Progenitor cell of endocrine pancreas (in vitro differentiated cells): ENCODE measurements around the gene MMP26. TPM values are rescaled to one million over a fixed set of nuclear protein-coding genes. Genes with fewer than 3 reads are reported as not detected.
"Not testable (repeated sequence)": the region's sequence is repeated elsewhere in the genome, so short reads cannot be mapped to it uniquely, and the experiment has no call there.

Experiments
- DNase-seq: peaks from one replicate; pipeline ENCODE4 v3.0.0; 2021; ENCODE audit warnings: low spot score; ENCODE audit not compliant: unreplicated experiment
- H3K27ac Mint-ChIP-seq: 2 replicates; pipeline ENCODE4 v1.8.0; 2021; ENCODE audit warnings: mild to moderate bottlenecking, moderate library complexity, mixed read lengths
- H3K27me3 Mint-ChIP-seq: 2 replicates; pipeline ENCODE4 v1.8.0; 2021; ENCODE audit warnings: mixed read lengths
- H3K36me3 Mint-ChIP-seq: 2 replicates; pipeline ENCODE4 v1.8.0; 2022; ENCODE audit warnings: mixed read lengths; ENCODE audit not compliant: insufficient read depth
- H3K4me1 Mint-ChIP-seq: 2 replicates; pipeline ENCODE4 v1.8.0; 2021; ENCODE audit warnings: low read depth, mixed read lengths
- H3K4me3 Mint-ChIP-seq: 2 replicates; pipeline ENCODE4 v1.8.0; 2021; ENCODE audit warnings: low read depth, mild to moderate bottlenecking, moderate library complexity, mixed read lengths
- H3K9me3 Mint-ChIP-seq: 2 replicates; pipeline ENCODE4 v1.8.0; 2021; ENCODE audit warnings: low read depth, mixed read lengths
- total RNA-seq: library from RNA; stranded (reverse); gene quantifications from 2 replicates; pipeline ENCODE4 v1.2.1, GENCODE V29; 2021
- TF ChIP-seq, protein P1 (sequence below): fragments of 200-600 bp; sonication (generic); IDR thresholded peaks from one replicate; pipeline ENCODE4 v1.5.0; 2021; ENCODE audit warnings: antibody characterized with exemption, mild to moderate bottlenecking; ENCODE audit not compliant: unreplicated experiment

Gene MMP26
- total RNA-seq, 1 donor from 2014 or later: not detected

DNA sequence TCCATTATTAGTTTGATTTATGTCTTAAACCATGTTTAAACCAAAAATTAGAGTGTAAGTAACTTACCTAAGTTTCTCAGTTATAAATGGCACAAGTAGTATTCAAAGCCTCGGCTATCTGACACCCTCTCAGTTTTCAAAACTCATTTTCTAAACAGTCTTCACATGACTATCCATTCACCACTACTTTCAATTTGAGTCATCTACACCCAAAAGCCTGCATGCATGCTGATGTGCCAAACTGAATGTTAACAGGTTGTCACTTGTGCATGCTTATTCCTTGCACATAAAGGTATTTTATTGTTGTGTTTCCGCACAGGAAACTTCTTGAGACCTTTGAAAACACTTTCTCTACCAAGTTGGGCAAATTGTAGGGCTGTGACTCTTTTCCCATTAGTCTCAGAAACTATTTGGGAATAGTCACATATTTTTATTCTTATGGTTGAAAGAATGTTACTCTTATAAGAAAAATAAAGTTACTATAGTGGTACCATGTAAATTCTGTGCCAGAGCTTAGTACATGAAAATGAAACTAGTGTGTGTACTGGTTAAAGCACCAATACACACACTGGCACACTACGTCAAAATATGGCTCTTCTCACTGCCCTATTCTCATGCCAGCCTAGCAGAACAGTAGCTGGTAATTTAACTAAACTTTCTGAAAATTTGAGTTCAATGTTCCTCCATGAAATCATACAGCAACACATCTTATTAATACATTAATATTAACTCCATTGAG, 4.7 kb upstream of the MMP26 start:
- H3K9me3 Mint-ChIP-seq: no peaks in the 10 kb centered on the region
- peaks cover 19% of the 10 kb centered on the region for H3K4me1 Mint-ChIP-seq
- no peak overlapping the region for H3K4me3 Mint-ChIP-seq
- TF ChIP-seq, protein P1, sequence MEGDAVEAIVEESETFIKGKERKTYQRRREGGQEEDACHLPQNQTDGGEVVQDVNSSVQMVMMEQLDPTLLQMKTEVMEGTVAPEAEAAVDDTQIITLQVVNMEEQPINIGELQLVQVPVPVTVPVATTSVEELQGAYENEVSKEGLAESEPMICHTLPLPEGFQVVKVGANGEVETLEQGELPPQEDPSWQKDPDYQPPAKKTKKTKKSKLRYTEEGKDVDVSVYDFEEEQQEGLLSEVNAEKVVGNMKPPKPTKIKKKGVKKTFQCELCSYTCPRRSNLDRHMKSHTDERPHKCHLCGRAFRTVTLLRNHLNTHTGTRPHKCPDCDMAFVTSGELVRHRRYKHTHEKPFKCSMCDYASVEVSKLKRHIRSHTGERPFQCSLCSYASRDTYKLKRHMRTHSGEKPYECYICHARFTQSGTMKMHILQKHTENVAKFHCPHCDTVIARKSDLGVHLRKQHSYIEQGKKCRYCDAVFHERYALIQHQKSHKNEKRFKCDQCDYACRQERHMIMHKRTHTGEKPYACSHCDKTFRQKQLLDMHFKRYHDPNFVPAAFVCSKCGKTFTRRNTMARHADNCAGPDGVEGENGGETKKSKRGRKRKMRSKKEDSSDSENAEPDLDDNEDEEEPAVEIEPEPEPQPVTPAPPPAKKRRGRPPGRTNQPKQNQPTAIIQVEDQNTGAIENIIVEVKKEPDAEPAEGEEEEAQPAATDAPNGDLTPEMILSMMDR: no peak
- no peak overlapping the region for H3K27ac Mint-ChIP-seq
- H3K27me3 Mint-ChIP-seq: no peaks in the 10 kb centered on the region
- no peak for DNase-seq
- no peaks in the 10 kb centered on the region for H3K36me3 Mint-ChIP-seq

DNA sequence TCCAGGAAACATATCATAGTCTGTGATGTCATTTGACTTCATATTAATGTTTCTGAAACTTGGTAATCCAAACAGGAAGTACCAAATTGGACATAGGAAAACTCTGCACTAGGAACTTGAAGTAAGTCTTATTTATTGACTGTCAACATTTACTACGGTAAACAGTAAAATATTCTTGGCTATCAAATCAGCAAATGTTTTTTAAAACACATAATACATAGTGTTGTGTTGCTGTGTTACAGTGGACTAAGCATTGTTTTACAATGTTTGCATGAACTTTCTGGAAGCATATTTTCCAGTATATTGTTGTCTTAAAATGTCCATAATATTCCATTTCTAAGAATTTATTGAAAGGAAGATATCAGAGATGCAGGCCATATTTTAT, 4.2 kb upstream of the MMP26 start:
- TF ChIP-seq, protein P1: no peak
- H3K4me1 Mint-ChIP-seq: peaks cover 24% of the 10 kb centered on the region
- H3K27me3 Mint-ChIP-seq: no peaks in the 10 kb centered on the region
- no peaks in the 10 kb centered on the region for H3K9me3 Mint-ChIP-seq
- no peak for DNase-seq
- H3K36me3 Mint-ChIP-seq: no peaks in the 10 kb centered on the region
- no peak overlapping the region for H3K4me3 Mint-ChIP-seq
- H3K27ac Mint-ChIP-seq: no peak overlapping the region

DNA sequence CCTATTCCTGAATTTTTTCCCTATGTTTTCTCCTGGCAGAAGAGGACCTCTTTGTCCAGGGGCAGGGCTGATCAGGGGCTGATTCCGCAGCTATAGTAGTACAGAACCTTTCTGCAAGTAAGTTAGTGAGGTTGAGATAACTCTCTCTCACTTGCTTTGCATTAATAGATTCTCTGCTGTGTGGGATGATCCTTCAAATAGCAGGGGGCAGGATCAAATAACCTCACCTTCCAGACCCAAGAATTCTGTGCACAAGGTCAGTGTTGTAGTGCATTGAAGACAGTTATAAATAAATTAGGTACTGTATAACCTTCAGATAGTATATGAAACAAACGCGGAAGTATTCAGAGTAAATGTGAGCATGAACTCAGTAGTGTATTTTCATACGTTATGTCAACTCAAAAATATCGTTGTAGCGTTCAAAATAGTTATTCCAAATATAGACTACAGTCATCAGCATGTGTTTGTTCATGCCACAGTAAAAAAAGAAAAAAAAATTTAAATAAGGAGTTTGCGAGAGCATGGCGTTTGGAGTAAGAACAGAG, 278 bp downstream of the MMP26 start:
- DNase-seq: no peak
- no peaks in the 10 kb centered on the region for H3K27me3 Mint-ChIP-seq
- no peak overlapping the region for H3K4me3 Mint-ChIP-seq

DNA sequence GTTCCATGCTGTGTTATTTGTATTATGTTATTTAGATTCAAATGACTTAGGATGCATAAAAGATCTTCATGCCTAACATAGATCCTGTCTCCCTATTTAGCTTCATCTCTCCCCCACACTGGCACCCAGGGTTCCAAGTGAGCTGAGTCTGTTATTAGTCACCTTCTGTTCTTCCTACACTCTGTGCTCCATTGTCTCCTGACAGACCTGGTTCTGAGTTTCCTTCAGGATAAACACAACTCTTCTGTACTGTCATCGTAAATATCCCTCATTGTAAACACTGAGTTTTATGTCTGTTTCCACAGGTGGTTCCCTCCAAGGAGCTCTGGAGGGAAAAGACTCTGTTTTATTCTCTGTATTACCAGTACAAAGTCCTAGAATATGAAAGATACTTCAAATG, 8.7 kb downstream of the MMP26 start:
- Mint-ChIP-seq H3K9me3 (no peaks in the 10 kb centered on the region), H3K4me3 (no peak overlapping the region), H3K4me1 (no peaks in the 10 kb centered on the region), H3K27me3 (peaks cover 3% of the 10 kb centered on the region), H3K27ac (no peak overlapping the region), H3K36me3 (no peaks in the 10 kb centered on the region)
- TF ChIP-seq, protein P1: no peak
- no peak for DNase-seq

More for the DNA sequence above, 278 bp downstream of the MMP26 start:
- TF ChIP-seq, protein P1: no peak
- H3K27ac Mint-ChIP-seq: peak overlapping the region; percentile 85
- H3K36me3 Mint-ChIP-seq: no peaks in the 10 kb centered on the region
- peaks cover 24% of the 10 kb centered on the region for H3K4me1 Mint-ChIP-seq
- no peaks in the 10 kb centered on the region for H3K9me3 Mint-ChIP-seq

DNA sequence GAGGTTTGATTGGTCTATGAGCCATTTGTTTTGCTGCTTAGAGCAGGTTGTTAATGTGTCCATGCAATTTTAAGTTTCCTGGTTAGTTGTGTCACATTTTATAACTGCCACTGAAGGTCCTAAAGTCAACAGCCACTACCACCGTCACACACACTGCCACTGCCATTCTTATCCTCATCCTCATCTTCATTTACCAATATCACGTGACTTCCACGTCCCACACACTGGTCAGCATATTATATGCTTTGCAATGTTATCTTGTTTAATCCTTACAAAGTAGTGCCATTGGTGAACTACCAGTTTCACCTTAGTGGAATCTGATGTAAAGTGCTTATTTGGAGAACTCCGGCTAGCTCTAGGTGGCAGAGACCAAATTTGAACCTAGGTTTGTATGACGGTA, 9.7 kb downstream of the MMP26 start:
- Mint-ChIP-seq H3K27me3 (peaks cover 3% of the 10 kb centered on the region), H3K27ac (no peak overlapping the region), H3K9me3 (no peaks in the 10 kb centered on the region), H3K4me1 (peaks cover 2% of the 10 kb centered on the region), H3K36me3 (no peaks in the 10 kb centered on the region), H3K4me3 (no peak overlapping the region)
- DNase-seq: no peak
- TF ChIP-seq, protein P1: no peak

DNA sequence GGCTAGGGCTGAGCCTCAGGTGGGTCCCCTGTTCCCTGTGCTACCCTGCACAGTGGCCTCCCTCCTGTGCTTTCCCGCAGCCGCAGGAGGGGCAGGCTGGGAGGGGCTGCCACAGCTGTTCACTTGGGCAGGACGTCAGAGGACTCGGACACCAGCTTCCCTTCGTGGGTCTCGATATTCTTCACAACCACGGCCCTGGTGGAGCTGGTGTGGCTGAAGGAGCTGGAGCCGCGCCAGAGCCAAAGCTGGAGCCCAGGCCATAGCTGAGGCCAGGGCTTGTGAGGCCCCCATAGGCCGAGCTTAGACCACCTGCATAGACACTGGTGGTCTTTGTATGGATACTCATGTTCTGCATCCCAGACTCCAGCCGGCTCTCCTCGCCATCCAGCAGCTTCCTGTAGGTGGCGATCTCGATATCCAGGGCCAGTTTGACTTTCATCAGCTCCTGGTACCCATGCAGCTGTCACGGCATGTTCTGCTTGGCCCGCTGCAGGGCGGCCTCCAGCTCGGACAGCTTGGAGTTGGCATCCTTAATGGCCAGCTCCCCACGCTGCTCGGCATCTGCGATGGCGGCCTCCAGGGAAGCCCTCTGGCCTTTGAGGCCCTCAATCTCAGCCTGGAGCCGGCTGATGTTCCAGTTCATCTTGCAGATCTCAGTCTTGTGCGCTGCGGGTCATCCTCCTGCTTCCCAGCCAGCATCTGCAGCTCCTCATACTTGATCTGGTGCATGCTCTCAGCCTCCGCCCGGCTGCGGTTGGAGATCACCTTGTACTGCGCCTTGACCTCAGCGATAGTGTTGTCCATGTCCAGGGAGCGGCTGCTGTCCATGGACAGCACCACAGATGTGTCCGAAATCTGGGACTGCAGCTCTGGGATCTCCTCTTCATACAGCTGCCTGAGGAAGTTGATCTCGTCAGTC, 18.3 kb downstream of the MMP26 start:
- not testable (repeated sequence) for H3K36me3 Mint-ChIP-seq, H3K9me3 Mint-ChIP-seq, DNase-seq, H3K27me3 Mint-ChIP-seq, H3K4me1 Mint-ChIP-seq, H3K27ac Mint-ChIP-seq, H3K4me3 Mint-ChIP-seq
